Suprapubic skin (tissue), 4 donors: ENCODE data around the gene MGAT3.

Experiments used
- CTCF ChIP-seq, 2 donors: fragments of 200-600 bp in 1 of 2; fragments of 450-650 bp in 1 of 2; sonication (generic) in 1 of 2; IDR thresholded peaks; one replicate each; pipeline ENCODE4 v1.5.1; 2016 to 2019; ENCODE audit warnings: antibody characterized with exemption in 2 of 2, mild to moderate bottlenecking in 1 of 2, moderate library complexity in 1 of 2
- EP300 ChIP-seq: sonication (generic); formaldehyde crosslinking; IDR thresholded peaks from one replicate; pipeline ENCODE4 v1.6.1; 2017; ENCODE audit warnings: antibody characterized with exemption
- POLR2A ChIP-seq, 2 donors: fragments of 450-650 bp; IDR thresholded peaks; one replicate each; pipeline ENCODE4 v1.6.1; 2017; ENCODE audit warnings: antibody characterized with exemption in 2 of 2, mild to moderate bottlenecking in 2 of 2, moderate library complexity in 2 of 2
- POLR2AphosphoS5 ChIP-seq, 3 donors: sonication (generic); formaldehyde crosslinking; IDR thresholded peaks; one replicate each; pipeline ENCODE4 v1.6.1; 2017; ENCODE audit warnings: antibody characterized with exemption in 3 of 3

- TF ChIP-seq CTCF (IDR thresholded peaks at IDR 0.05) = no peak
- TF ChIP-seq POLR2AphosphoS5 (IDR thresholded peaks at IDR 0.05) = no peak
- no peak for TF ChIP-seq POLR2A (IDR thresholded peaks at IDR 0.05)
- TF ChIP-seq EP300 = no peak
Observed at GRCh38 chr22:39432361-39432811, 24.4 kb upstream of the MGAT3 start.
